ENCODE results near the gene OR9A2. TPM values are rescaled to one million over a fixed set of nuclear protein-coding genes. Genes with fewer than 3 reads are reported as not detected.

OR9A2 gene
- total RNA-seq, 1 donor from 2014 or later, result not detected

DNA sequence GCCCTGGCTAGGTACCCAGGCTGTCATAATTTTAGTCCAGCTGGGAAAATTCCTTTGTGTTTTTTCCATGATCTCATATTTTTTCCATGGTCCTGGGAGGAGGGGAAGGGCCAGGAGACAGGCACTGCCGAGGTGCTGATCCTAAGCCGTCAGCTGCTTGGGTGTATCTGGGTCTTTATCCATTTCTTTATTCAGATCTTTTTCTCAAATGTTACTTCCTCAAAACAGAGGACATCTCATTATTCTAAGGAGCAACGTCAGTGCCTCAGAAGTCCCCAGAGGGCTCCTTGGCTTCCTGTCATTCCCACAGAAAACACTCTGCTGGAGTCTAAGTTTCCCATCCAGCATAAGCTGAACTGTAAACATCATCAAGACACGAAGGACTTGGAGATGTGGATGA lies 22.4 kb upstream of the OR9A2 start:
- no peak overlapping the region for H3K27ac Mint-ChIP-seq (ENCODE audit: unreplicated experiment)
- no peaks in the 10 kb centered on the region for H3K9me3 Mint-ChIP-seq (ENCODE audit: unreplicated experiment)
- TF ChIP-seq CTCF (IDR thresholded peaks at IDR 0.05; ENCODE audit: unreplicated experiment), result no peak
- peaks cover under 1% of the 10 kb centered on the region for H3K27me3 Mint-ChIP-seq (ENCODE audit: unreplicated experiment)
- DNase-seq (ENCODE audit: low spot score), result no peak
- H3K4me3 Mint-ChIP-seq (ENCODE audit: unreplicated experiment), result no peak overlapping the region
- H3K36me3 Mint-ChIP-seq (ENCODE audit: low read depth, unreplicated experiment), result no peaks in the 10 kb centered on the region
- H3K4me1 Mint-ChIP-seq (ENCODE audit: unreplicated experiment), result peaks cover 11% of the 10 kb centered on the region

- no peak for DNase-seq (ENCODE audit: low spot score)
- Mint-ChIP-seq H3K36me3 (ENCODE audit: low read depth, unreplicated experiment) (no peaks in the 10 kb centered on the region), H3K27ac (ENCODE audit: unreplicated experiment) (no peak overlapping the region), H3K9me3 (ENCODE audit: unreplicated experiment) (no peaks in the 10 kb centered on the region), H3K4me1 (ENCODE audit: unreplicated experiment) (peaks cover 11% of the 10 kb centered on the region), H3K4me3 (ENCODE audit: unreplicated experiment) (no peak overlapping the region), H3K27me3 (ENCODE audit: unreplicated experiment) (no peaks in the 10 kb centered on the region)
- no peak for TF ChIP-seq CTCF (IDR thresholded peaks at IDR 0.05; ENCODE audit: unreplicated experiment)
Measured at GRCh38 chr7:143048827-143049226, 21.9 kb upstream of the OR9A2 start.

DNA sequence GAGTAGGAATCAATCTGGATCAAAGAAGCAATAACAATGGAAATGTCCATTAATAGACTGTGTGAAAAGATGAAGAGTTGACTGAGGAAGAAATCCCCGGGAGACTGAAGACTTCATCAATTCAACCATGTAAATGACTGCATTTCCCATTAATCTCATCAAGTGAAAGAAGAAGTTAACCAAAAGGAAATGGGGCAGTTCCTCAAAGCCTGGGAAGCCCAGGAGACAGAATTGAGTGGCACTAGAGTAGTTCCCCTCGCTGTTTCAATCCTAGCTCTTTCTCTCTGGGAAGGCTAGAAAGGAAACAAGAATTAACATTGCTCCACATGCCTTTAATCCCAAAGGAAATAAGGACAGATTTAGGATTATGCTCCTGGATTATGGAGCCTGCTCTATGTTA lies 20.4 kb upstream of the OR9A2 start:
- no peak overlapping the region for H3K27ac Mint-ChIP-seq (ENCODE audit: unreplicated experiment)
- H3K4me1 Mint-ChIP-seq (ENCODE audit: unreplicated experiment), result peaks cover 13% of the 10 kb centered on the region
- H3K27me3 Mint-ChIP-seq (ENCODE audit: unreplicated experiment), result peaks cover 1% of the 10 kb centered on the region
- no peak overlapping the region for H3K4me3 Mint-ChIP-seq (ENCODE audit: unreplicated experiment)
- no peak for TF ChIP-seq CTCF (IDR thresholded peaks at IDR 0.05; ENCODE audit: unreplicated experiment)
- no peaks in the 10 kb centered on the region for H3K9me3 Mint-ChIP-seq (ENCODE audit: unreplicated experiment)
- no peak for DNase-seq (ENCODE audit: low spot score)
- H3K36me3 Mint-ChIP-seq (ENCODE audit: low read depth, unreplicated experiment), result no peaks in the 10 kb centered on the region

- no peaks in the 10 kb centered on the region for H3K9me3 Mint-ChIP-seq (ENCODE audit: unreplicated experiment)
- H3K4me3 Mint-ChIP-seq (ENCODE audit: unreplicated experiment), result no peak overlapping the region
- H3K4me1 Mint-ChIP-seq (ENCODE audit: unreplicated experiment), result peaks cover 13% of the 10 kb centered on the region
- no peak overlapping the region for H3K27ac Mint-ChIP-seq (ENCODE audit: unreplicated experiment)
- H3K27me3 Mint-ChIP-seq (ENCODE audit: unreplicated experiment), result peaks cover 1% of the 10 kb centered on the region
- DNase-seq (ENCODE audit: low spot score), result no peak
- TF ChIP-seq CTCF (IDR thresholded peaks at IDR 0.05; ENCODE audit: unreplicated experiment), result no peak
- H3K36me3 Mint-ChIP-seq (ENCODE audit: low read depth, unreplicated experiment), result no peaks in the 10 kb centered on the region
Measured at GRCh38 chr7:143046426-143046851, 19.5 kb upstream of the OR9A2 start.

GRCh38 chr7:143043391-143043790 lies 16.5 kb upstream of the OR9A2 start:
- no peaks in the 10 kb centered on the region for H3K9me3 Mint-ChIP-seq (ENCODE audit: unreplicated experiment)
- no peaks in the 10 kb centered on the region for H3K36me3 Mint-ChIP-seq (ENCODE audit: low read depth, unreplicated experiment)
- DNase-seq (ENCODE audit: low spot score), result no peak
- H3K27ac Mint-ChIP-seq (ENCODE audit: unreplicated experiment), result no peak overlapping the region
- peaks cover 3% of the 10 kb centered on the region for H3K27me3 Mint-ChIP-seq (ENCODE audit: unreplicated experiment)
- no peak overlapping the region for H3K4me3 Mint-ChIP-seq (ENCODE audit: unreplicated experiment)
- peaks cover 13% of the 10 kb centered on the region for H3K4me1 Mint-ChIP-seq (ENCODE audit: unreplicated experiment)
- no peak for TF ChIP-seq CTCF (IDR thresholded peaks at IDR 0.05; ENCODE audit: unreplicated experiment)
